GM18498 (cell line): Measurements from ENCODE around the gene NCKAP5L.

Experiments
- ATAC-seq: cut with Tn5 transposase; IDR thresholded peaks from one replicate; pipeline ENCODE4 v1.9.1; 2021; ENCODE audit warnings: mild to moderate bottlenecking, moderate library complexity; ENCODE audit not compliant: unreplicated experiment

NCKAP5L gene

DNA sequence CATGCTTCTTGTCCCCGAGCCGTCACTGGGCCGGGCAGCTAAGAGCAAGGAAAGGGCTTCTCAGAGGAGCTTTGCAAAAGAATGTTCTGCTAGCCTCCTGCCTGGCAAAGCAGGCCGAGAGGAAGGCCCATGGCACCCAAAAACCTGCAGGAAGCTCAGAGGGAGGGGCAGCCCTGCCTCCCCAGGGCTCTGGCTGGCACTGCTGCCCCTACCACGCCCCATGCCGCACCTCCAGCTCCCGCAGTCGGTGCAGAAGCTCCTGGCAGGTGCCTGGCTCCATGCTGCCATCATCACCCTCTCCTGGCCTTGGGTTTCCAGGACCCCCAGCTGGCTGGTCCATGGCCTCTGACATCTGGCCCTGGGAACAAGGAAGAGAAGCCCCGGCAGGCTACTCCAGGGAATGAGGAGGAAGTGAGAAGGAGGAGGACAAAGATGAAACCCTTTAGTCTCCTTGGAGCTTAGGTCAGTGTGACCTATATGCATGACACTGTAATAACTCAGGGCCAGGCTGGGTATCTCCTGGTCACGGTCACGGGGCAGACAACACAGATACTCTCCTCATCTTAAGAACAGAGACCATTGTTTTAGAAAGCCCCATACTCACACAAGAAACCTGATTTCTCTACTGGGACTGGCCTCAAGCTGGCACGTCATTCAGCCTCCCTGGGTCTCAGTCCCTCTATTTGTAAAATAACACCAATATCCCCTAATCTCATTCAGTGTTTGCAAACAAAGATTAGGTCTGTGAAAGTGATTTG lies 24.3 kb downstream of the NCKAP5L start:
- ATAC-seq, result no peak

GRCh38 chr12:49801141-49802063 lies 26.8 kb downstream of the NCKAP5L start:
- no peak for ATAC-seq

- ATAC-seq, result no peak
Measured at GRCh38 chr12:49800421-49801140, 27.6 kb downstream of the NCKAP5L start.

GRCh38 chr12:49798934-49799333 lies 29.3 kb downstream of the NCKAP5L start:
- ATAC-seq, result no peak

- no peak for ATAC-seq
Measured at GRCh38 chr12:49798248-49798647, 30.0 kb downstream of the NCKAP5L start.

DNA sequence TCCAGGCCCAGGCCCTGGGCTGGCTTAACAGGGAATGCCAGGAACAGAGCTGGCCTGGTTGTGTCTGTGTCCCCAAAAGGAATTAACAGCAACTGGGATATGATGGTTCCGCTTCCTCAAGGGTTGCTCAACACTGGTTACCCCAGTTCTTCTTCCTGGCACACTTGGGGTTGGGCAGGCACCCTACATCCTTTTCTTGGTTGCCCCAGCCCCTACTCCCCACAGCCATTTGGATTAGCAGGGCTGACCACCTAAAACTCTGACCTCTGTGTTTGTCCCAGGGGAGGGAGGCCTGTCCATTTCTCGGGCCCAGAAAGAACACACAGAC lies 30.8 kb downstream of the NCKAP5L start:
- no peak for ATAC-seq

DNA sequence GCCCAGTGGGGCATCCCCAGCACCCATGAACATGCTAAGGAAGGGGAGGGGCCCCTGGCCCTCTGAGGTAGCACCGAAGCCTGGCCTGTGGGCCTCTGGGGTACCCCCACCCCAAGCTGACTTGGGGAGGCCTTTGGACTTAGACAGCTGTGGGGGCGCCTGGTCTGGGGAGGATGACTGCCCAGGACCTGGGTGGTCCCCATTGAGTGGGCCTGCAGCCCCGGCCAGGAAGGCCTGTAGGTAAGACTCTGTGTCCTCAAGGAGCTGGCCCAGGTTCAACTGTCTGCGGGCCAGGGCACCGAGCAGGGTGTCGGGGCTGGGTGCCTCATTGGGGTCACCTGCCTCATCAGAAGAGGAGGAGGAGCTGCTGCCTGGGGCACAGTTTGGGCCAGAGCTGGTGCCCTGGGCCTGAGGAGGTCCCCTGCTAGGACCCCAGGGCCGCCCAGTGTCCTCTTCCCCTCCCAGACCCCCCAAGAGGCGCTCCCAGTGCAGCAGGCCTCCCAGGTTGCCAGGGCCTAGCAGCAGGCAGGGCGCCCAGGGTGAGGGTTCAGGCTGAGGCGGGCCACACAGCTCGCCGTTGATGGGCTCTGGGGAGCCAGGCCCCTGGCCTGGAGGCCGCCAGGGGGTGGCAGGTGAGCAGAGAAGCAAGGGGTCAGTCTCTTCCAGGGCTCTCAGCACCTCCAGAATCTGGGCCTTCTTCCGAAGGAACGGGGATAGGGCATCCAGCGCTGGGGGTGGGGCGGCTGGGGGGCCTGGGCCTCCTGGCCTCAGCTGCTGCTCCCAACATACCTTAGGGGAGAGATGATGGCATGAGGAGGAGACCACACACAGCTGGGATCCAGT lies 31.4 kb downstream of the NCKAP5L start:
- no peak for ATAC-seq

DNA sequence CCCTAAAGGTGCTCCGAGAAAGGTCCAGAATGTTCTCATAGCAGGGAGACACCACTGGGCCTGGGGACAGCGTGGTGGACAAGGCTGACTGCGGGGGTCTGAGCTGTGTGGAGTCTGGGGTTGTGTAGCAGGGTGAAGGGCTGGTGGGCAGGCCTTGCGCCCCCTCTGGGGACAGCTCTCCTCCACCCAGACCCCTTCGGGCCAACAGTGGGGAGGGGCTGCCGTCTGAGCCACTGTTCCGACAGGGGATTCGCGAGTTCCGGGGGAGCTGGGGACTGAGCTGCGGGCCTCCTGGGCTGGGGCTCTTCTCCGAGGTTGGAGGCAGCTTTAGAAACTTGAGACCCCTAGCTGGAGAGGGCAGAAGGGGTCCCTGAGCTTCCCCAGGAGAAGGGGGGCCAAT lies 32.1 kb downstream of the NCKAP5L start:
- ATAC-seq, result no peak

DNA sequence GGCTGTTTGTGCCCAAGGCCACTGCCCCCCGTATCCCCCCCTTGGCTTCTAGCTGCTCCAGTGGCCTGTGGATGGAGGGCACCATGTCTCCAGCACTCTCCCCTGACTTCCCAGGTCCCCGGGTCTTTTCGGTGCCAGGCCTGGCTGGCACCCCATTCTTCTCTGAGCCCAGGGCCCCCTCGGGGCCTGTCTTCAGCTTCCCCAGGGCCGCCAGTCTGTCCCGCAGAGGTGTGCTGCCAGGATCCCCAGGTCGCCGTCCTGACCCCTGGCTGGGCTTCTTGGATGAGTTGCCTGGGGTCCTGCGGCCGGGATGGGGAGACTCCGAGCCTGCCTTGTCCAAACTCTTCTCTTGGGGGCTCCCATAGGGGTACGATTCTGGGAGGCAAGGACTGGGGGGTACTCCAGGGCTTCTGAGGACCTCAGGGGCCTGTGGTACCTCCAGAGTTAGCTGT lies 32.5 kb downstream of the NCKAP5L start:
- ATAC-seq, result no peak

- ATAC-seq, result no peak
Measured at GRCh38 chr12:49794811-49795653, 33.2 kb downstream of the NCKAP5L start.

GRCh38 chr12:49794021-49794420 lies 34.2 kb downstream of the NCKAP5L start:
- ATAC-seq, result no peak

GRCh38 chr12:49793620-49794019 lies 34.6 kb downstream of the NCKAP5L start:
- ATAC-seq, result no peak

DNA sequence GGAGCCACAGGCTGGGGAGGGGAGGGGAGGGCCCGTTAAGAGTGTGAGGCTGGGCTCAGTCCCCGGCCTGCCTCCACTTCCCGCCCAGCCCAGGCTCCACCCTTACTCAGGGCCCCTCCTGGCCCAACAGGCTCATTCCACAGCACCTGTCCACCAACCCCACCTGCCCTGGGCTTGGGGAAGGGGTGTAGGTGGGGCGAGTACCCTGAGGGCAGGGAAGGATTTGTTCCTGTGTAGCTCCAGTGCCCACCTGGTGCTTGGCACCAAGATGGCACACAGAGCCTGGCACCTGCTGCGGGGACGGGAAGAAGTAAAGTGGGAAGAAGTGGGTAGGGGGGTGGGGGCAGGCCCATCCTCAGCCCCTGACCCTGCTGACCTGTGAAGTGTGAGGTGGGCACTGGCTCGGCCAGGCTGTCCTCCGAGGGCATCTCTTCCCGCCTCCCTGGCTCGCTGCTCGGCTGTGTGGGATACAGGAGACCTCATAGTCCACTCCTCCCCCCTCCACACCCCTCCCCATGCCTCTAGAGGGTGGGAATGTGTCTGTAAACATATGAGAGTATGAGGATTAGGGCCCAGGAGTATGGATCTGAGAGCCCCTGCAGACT lies 35.1 kb downstream of the NCKAP5L start:
- no peak for ATAC-seq

- ATAC-seq, result no peak
Measured at GRCh38 chr12:49792181-49792970, 35.8 kb downstream of the NCKAP5L start.

DNA sequence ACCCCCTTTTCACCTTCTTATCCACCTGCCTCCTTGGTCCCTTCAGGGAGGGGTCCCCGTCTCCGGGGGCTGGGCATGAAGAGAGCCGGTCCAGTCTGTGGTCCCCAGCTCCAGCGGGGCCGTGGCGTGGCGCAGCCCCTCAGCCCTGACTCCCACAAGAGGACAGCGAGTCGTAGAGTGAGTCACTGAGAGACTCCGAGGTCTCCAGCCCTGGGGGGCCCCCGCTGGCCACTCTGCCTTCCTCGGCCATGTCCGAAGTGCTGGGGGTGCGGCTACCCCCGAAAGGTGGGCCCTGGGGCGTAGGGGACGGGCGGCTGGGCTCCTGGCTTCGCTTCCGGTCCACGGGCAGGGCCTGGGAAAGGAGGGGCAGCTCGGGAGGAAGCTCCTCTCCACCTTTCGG lies 36.5 kb downstream of the NCKAP5L start:
- ATAC-seq, result no peak

GRCh38 chr12:49790741-49791555 lies 37.3 kb downstream of the NCKAP5L start:
- ATAC-seq, result no peak

DNA sequence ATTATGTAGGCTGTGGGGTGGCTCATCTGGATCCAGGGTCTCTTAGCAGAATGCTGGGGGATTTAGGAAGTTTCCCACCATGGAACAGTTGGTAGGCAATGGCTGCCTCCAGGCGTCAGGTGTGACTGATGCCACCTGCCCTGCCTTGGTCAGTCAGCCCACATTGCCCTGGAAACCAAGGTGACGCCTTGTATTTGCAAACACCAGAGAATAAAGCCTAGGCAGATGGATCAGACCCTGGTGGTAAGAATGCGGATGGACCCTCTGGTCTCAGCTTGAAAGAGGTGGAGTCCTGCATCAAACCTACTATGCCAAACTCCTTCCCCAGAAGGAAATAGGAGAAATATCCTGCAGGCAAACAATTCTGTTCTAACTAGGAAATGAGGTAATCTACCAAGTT lies 38.2 kb downstream of the NCKAP5L start:
- no peak for ATAC-seq

DNA sequence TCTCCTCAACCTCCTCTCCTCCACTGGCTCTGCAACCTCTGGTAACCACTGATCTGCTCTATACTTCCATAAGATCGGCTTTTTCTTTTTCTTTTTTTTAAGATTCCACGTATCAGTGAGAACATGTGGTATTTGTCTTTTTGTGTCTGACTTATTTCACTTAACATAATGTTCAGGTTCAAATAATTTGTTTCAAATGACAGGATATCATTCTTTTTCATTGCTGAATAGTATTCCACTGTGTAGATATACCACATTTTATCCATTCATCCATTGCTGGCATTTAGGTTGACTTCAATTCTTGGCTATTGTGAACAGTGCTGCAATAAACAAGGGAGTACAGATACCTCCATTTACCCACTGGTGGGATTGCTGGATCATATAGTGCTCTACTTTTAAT lies 40.5 kb downstream of the NCKAP5L start:
- no peak for ATAC-seq
